ENCODE measurements around the gene TRPM2.

Gene TRPM2

DNA sequence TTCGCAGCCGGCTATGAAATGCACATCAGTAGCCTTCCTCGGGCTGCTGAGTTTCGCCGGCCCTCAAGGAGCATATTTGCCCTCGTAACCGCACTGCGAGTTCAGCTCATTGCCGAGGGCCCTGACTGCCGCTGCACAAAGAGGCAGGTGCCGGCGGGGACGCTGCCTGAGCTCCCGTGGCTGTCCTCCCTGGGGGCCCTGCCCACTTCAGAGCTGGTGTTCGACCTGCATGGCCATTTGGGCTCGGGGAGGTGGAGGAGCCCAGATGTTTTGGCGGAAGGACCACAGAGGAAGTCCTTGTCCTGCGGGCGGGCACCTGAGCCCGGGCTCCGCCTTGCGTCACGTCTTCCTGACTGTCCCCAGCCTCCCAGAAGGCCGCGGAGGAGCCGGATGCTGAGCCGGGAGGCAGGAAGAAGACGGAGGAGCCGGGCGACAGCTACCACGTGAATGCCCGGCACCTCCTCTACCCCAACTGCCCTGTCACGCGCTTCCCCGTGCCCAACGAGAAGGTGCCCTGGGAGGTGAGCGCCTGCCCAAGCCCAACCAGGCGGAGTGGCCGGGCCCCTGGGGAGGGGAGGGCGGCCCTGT lies 72.0 kb downstream of the TRPM2 start:
- no peak for TF ChIP-seq POLR2A (IDR thresholded peaks at IDR 0.05; ENCODE audit: low read depth, low read length)
- no peak for DNase-seq (ENCODE audit: insufficient read length, low spot score)
- FAIRE-seq = no peak

DNA sequence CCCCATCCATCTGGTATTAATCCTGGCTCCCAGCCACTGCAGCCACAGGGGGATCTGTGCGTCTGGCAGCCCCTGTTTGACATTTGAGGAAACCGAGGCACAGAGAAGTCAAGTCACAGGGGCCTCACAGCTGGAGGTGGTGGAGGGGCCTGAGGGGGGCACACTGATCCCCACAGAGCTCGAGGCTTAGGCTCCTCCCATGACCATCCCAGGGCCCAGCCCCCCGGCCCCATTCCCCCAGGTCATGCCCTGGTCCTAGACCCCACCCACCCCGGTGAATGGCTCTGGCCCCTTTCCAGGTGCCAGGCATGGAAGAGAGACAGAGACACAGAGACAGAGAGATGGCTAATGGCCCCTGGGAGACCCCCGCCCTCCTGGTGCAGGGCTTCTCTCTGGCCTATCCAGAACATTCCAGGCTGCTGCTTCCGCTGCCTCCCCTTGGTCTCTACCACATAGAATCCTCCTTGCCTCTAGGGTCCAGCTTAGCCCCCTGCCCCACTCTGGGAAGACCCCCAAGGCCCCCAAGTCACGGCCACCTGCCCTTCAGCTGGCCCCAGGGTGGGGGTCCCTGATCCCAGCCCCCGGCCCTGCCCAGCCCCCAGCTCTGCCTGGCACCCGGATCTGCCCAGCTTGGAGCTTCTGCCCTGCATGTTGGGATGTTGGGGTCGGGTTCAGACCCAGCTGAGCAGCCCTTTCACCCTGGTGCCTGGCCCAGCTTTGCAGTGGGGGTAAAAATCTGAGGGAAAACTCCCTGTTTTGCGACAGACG lies 72.7 kb downstream of the TRPM2 start:
- no peak for TF ChIP-seq POLR2A (IDR thresholded peaks at IDR 0.05; ENCODE audit: low read depth, low read length)
- DNase-seq (ENCODE audit: insufficient read length, low spot score) (no peak), FAIRE-seq (no peak)

DNA sequence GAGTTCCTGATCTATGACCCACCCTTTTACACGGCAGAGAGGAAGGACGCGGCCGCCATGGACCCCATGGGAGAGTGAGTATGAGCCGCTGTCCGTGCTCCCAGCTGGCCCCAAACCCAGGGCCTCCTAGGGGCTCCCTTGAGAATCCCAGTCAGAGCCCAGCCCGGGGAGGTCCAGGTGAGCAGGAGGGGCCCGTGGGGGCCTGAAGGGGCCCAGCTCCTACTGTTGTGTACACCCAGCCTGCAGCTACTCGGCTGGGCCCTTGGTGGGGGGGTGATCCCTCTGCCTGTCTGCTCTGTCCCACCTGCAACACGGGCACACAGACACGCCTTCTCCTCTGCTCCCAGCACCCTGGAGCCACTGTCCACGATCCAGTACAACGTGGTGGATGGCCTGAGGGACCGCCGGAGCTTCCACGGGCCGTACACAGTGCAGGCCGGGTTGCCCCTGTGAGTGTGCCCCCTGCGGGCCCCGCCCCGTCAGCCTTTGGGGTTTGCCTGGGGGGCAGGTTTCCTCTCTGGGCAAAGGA lies 73.3 kb downstream of the TRPM2 start:
- FAIRE-seq = no peak
- no peak for DNase-seq (ENCODE audit: insufficient read length, low spot score)
- TF ChIP-seq POLR2A (IDR thresholded peaks at IDR 0.05; ENCODE audit: low read depth, low read length) = no peak

DNA sequence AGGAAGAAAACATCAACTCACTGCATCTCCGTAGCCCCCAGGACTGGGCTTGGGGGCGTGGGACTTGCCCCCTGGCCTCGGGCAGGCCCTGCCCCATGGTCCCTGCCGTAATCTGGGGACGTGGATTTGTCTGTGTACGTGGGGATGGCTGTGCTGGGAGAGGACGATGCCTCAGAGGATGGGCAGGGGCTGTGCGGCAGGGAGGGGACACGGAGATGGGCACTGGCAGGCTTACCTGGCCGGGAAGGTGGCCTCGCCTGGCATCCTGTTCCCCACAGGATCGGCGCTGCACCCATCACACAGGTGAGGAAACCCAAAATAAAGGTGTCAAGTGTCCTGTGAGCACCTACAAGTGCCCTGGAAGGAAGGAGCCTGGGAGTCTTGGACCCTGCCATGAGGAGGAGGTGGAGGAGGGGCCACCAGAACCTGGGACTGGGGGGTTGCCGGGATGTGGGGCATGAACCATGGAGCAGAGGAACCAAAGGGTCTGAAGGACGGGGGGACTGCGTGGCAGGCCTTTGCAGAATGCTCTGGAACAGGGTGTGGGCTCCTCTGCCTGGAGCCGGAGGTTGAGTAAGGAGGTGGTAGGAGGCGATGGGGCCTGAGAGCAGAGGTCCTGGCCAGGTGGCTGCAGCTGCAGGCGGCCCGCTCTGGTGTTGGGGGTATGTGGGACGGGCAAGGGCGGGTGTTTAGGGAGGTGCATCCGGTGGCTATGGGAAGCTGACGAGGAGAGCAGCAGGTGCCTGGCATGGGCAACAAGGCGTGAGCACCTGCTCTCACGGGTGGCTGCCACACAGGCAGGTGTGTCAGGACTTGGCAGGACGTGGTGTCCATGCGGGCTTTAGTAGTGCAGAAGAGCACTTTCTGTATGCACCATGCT lies 74.1 kb downstream of the TRPM2 start:
- no peak for FAIRE-seq
- no peak for TF ChIP-seq POLR2A (IDR thresholded peaks at IDR 0.05; ENCODE audit: low read depth, low read length)
- DNase-seq (ENCODE audit: insufficient read length, low spot score) = no peak

DNA sequence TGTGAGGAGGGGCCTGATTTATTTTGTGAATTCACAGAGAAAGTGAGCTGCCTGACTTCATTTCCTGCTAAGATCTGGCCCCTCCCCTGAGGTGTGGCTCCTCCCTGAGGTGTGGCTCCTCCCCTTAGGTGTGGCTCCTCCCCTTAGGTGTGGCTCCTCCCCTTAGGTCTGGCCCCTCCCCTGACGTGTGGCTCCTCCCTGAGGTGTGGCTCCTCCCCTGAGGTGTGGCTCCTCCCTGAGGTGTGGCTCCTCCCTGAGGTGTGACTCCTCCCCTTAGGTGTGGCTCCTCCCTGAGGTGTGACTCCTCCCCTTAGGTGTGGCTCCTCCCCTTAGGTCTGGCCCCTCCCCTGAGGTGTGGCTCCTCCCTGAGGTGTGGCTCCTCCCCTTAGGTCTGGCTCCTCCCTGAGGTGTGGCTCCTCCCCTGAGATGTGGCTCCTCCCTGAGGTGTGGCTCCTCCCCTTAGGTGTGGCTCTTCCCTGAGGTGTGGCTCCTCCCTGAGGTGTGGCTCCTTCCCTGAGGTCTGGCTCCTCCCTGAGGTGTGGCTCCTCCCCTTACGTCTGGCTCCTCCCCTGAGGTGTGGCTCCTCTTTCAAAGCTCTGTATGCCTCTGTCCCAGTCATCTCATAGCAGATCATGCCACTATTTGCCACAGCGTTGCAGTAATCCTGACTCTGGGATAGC lies 75.0 kb downstream of the TRPM2 start:
- peak; percentile 49 for DNase-seq (ENCODE audit: insufficient read length, low spot score)
- no peak for FAIRE-seq
- no peak for TF ChIP-seq POLR2A (IDR thresholded peaks at IDR 0.05; ENCODE audit: low read depth, low read length)

DNA sequence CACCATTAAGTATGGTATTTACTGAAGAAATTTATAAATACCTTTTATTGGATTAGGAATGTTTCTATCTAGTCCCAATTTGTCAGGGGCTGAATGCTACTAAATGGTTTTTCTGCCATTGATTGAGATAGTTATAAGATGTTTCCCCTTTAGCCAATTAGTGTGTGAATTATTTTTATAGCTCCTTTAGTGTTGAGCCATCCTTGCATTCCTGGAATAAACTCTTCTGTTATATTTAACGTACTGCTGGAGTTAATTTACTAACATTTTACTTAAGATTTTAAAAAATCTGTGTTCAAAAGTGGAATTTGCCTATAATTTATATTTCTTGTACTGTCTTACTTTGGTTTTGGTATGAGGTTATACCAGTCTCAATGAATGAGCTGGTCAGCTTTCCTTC lies 76.5 kb downstream of the TRPM2 start:
- TF ChIP-seq POLR2A (IDR thresholded peaks at IDR 0.05; ENCODE audit: low read depth, low read length) = no peak
- FAIRE-seq = no peak
- no peak for DNase-seq (ENCODE audit: insufficient read length, low spot score)

DNA sequence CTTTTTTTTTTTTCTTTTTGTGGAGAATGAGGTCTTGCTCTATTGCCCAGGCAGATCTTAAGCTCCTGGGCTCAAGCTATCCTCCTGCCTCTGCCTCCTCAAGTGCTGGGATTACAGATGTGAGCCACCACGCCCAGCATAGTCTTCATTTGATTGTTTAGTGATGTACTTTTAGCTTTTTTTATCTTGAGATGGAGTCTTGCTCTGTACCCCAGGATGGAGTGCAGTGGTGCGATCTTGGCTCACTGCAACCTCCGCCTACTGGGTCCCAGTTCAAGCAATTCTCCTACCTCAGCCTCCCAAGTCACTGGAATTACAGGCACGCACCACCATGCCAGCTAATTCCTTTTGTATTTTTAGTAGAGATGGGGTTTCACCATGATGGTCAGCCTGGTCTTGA lies 77.9 kb downstream of the TRPM2 start:
- FAIRE-seq (no peak), DNase-seq (ENCODE audit: insufficient read length, low spot score) (no peak)
- TF ChIP-seq POLR2A (IDR thresholded peaks at IDR 0.05; ENCODE audit: low read depth, low read length) = no peak

DNA sequence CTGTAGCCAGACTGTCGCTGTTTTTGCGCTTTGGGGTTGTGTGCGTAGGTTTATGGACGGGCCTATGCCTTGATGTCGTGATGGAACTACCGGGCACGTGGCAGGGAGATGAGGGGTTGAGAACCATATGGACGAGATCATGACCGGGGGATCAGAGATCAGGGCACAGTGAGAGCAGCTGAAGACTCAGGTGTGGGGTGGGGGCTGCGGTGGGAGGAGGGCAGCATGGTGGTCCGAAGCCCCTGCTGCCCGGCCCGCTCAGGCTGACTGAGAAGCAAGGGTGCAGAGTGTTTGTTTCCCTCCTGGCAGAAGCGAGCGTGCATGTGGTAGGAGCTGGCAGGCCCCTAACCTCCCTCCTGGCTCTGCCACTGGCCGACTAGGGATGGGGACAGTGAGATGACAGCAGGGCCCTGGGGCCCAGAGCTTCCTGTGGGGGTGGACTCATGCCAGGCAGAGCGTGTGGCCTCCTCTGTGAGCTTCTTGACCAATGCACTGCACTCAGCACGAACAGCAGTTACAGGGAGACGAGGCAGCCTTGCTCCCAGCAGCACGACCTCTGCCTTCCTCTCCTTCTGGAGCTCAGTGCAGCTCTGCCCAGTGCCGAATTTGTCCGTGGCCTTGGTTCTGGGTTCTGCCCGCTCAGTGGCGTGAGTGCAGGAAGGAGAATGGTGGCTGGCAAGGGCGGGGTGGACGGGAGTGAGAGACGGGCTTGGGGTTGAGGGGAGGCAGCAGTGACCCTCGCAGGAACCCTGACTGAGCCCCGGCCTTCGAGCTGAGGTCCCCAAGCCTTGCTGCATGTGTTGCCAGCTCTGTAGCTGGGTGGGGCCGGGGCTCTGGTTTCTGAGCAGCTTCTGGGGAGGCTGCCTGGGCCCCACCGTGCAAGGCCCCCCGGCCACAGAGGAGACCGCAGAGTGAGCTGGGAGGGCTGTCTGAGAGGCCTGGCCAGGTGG lies 79.7 kb downstream of the TRPM2 start:
- no peak for TF ChIP-seq POLR2A (IDR thresholded peaks at IDR 0.05; ENCODE audit: low read depth, low read length)
- DNase-seq (ENCODE audit: insufficient read length, low spot score) = no peak
- no peak for FAIRE-seq

DNA sequence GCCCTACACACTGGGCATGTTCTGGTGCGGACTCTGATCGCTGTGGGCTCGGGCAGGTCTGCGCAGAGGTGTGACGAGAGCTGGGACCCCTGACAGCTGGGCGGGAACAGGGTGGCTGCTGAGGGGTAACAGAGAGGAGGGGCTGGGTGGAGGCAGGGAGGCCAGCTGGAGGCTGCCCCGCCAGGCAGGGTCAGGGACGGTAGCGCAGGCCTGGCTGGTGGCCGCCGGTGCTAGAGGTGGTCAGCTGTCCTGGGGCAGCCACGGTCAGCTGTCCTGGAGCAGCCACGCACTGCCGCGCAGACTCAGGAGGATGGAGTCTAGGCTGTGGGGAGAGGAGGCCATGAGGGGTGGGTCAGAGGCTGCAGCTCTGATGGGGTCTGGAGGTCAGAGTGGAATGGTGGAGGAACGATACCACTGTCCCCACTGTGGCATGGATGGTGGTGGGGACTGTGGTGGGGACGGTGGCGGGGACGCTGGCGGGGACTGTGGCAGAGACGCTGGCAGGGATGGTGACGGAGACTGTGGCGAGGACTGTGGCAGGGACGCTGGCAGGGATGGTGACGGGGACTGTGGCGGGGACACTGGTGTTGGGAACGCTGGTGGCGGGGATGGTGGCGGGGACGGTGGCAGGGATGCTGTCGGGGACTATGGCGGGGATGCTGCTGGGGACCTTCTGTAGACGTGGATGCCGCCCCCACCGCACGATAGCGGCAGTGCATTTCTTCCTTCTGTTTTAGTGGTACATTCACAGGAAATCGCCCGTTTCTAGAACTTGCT lies 80.6 kb downstream of the TRPM2 start:
- no peak for TF ChIP-seq POLR2A (IDR thresholded peaks at IDR 0.05; ENCODE audit: low read depth, low read length)
- DNase-seq (ENCODE audit: insufficient read length, low spot score) (no peak), FAIRE-seq (no peak)

DNA sequence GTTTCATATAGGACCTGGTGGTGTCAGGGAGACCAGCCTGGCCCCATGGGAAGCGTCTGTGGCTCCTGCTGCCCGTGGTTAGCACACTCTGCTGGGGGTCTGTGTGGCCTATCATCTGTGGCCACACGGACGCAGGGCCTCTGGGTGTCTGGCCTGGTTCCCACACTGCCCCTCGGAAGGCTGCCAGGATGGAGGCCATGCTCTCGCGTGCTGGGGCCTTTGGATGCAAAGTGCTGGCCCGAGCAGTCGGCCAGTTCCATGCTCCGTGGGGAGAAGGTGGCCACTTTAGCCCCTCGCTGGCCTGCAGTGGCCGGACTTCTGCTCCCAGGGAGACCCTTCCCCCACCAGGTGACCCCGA lies 81.1 kb downstream of the TRPM2 start:
- FAIRE-seq (no peak), DNase-seq (ENCODE audit: insufficient read length, low spot score) (no peak)
- TF ChIP-seq POLR2A (IDR thresholded peaks at IDR 0.05; ENCODE audit: low read depth, low read length) = no peak

DNA sequence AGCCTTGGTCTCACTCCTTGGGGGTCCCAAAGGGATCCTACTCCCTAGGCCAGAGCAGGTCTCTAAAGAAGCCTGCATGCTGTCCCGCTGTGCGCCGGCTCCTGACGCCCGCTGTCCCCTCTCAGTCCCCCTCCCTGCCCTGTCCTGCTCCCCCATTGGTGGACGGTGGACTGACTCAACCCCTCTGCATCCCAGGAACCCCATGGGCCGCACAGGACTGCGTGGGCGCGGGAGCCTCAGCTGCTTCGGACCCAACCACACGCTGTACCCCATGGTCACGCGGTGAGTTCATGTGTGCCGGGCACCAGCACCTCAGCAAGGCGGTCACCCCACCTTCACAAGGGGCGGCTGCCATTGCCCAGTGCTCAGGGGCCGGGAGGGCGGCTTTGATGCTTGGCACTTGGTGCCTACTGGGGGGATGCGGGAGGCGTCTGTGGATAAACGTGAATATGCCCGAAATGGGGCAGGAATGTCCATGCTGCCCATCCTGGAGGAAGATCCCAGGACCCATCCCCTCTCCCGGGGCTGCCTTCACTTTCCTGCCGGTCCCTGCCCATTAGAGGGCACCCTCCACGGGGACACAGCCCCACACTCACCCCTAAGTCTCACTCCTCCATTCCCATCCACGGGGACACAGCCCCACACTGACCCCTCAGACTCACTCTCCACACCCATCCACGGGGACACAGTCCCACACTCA lies 81.7 kb downstream of the TRPM2 start:
- no peak for TF ChIP-seq POLR2A (IDR thresholded peaks at IDR 0.05; ENCODE audit: low read depth, low read length)
- no peak for FAIRE-seq

More for the DNA sequence above, 81.7 kb downstream of the TRPM2 start:
- no peak for DNase-seq (ENCODE audit: insufficient read length, low spot score)
